HG03558 (cell line): ENCODE measurements around the gene ACER3.

Source experiments
- ATAC-seq: cut with Tn5 transposase; IDR thresholded peaks from one replicate; pipeline ENCODE4 v1.9.1; 2021; ENCODE audit warnings: moderate number of reproducible peaks; ENCODE audit not compliant: unreplicated experiment; ENCODE audit errors: extremely low read depth

The ACER3 gene

GRCh38 chr11:77069969-77070582, 209.4 kb downstream of the ACER3 start:
- no peak for ATAC-seq

- no peak for ATAC-seq
These were observed 210.4 kb downstream of the ACER3 start for GRCh38 chr11:77071077-77071476.

GRCh38 chr11:77071671-77072605, 211.2 kb downstream of the ACER3 start:
- ATAC-seq = no peak

- ATAC-seq = no peak
These were observed 212.2 kb downstream of the ACER3 start for GRCh38 chr11:77072851-77073327.

GRCh38 chr11:77073328-77074001, 212.7 kb downstream of the ACER3 start:
- ATAC-seq = no peak

GRCh38 chr11:77074205-77074604, 213.5 kb downstream of the ACER3 start:
- no peak for ATAC-seq

GRCh38 chr11:77074626-77075221, 214.0 kb downstream of the ACER3 start:
- no peak for ATAC-seq

GRCh38 chr11:77075425-77075905, 214.7 kb downstream of the ACER3 start:
- no peak for ATAC-seq
